Measurements from ENCODE around the gene SLC14A1.

- TF ChIP-seq, protein P1, sequence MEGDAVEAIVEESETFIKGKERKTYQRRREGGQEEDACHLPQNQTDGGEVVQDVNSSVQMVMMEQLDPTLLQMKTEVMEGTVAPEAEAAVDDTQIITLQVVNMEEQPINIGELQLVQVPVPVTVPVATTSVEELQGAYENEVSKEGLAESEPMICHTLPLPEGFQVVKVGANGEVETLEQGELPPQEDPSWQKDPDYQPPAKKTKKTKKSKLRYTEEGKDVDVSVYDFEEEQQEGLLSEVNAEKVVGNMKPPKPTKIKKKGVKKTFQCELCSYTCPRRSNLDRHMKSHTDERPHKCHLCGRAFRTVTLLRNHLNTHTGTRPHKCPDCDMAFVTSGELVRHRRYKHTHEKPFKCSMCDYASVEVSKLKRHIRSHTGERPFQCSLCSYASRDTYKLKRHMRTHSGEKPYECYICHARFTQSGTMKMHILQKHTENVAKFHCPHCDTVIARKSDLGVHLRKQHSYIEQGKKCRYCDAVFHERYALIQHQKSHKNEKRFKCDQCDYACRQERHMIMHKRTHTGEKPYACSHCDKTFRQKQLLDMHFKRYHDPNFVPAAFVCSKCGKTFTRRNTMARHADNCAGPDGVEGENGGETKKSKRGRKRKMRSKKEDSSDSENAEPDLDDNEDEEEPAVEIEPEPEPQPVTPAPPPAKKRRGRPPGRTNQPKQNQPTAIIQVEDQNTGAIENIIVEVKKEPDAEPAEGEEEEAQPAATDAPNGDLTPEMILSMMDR (IDR thresholded peaks at IDR 0.05) = no peak
- TF ChIP-seq POLR2A (IDR thresholded peaks at IDR 0.05) (no peak), EP300 (IDR thresholded peaks at IDR 0.05) (no peak)
Measured at GRCh38 chr18:45733535-45733934, 9.6 kb downstream of the SLC14A1 start.

All from suprapubic skin (tissue), 3 donors.